Natural killer cell (primary cell): ENCODE data around the gene LINGO4. TPM values are rescaled to one million over a fixed set of nuclear protein-coding genes. Genes with fewer than 3 reads are reported as not detected.
A peak's percentile ranks its signal among the peaks of the same experiment; 100 is the strongest.

Experiments
- ATAC-seq, 3 donors: fragments of 150-1000 bp in 2 of 3; fragments of 200-7000 bp in 1 of 3; cut with Tn5 transposase; 1 replicate in 1 of 3; 2 replicates in 2 of 3; pipeline ENCODE4 v1.10.0; 2021; ENCODE audit warnings: mild to moderate bottlenecking in 2 of 3, moderate library complexity in 2 of 3
- DNase-seq, 2 donors: peaks; one replicate each; pipeline versions ENCODE4 v3.0.0 to v3.0.0-alpha.2; 2013 to 2021; ENCODE audit warnings: mixed read lengths in 1 of 2
- H3K27ac ChIP-seq: one replicate; pipeline ENCODE4 v1.5.1; 2013; ENCODE audit warnings: mild to moderate bottlenecking, low read length
- H3K27me3 ChIP-seq: one replicate; pipeline ENCODE4 v1.6.1; 2013; ENCODE audit warnings: low read length; ENCODE audit not compliant: control insufficient read depth, insufficient read depth
- H3K36me3 ChIP-seq: one replicate; pipeline ENCODE4 v1.6.1; 2013; ENCODE audit warnings: low read length; ENCODE audit not compliant: control insufficient read depth, insufficient read depth
- H3K4me1 ChIP-seq: one replicate; pipeline ENCODE4 v1.6.1; 2013; ENCODE audit warnings: low read length; ENCODE audit not compliant: control insufficient read depth, insufficient read depth
- H3K4me3 ChIP-seq: one replicate; pipeline ENCODE4 v1.5.1; 2013; ENCODE audit warnings: low read length
- H3K9me3 ChIP-seq: one replicate; pipeline ENCODE4 v1.6.1; 2013; ENCODE audit warnings: low read length; ENCODE audit not compliant: control insufficient read depth, insufficient read depth
- H3K27ac Mint-ChIP-seq, 2 donors: one replicate each; pipeline ENCODE4 v1.8.0; 2022; ENCODE audit warnings: mild to moderate bottlenecking in 2 of 2, mixed read lengths in 2 of 2, moderate library complexity in 1 of 2
- H3K27me3 Mint-ChIP-seq, 2 donors: one replicate each; pipeline ENCODE4 v1.8.0; 2022; ENCODE audit warnings: low read depth in 2 of 2, mixed read lengths in 2 of 2
- H3K36me3 Mint-ChIP-seq: one replicate; pipeline ENCODE4 v1.8.0; 2022; ENCODE audit warnings: mixed read lengths
- H3K4me1 Mint-ChIP-seq, 2 donors: one replicate each; pipeline ENCODE4 v1.8.0; 2022; ENCODE audit warnings: mixed read lengths in 2 of 2
- H3K4me3 Mint-ChIP-seq: one replicate; pipeline ENCODE4 v1.8.0; 2022; ENCODE audit warnings: mild to moderate bottlenecking, moderate library complexity, mixed read lengths
- H3K9me3 Mint-ChIP-seq, 2 donors: one replicate each; pipeline ENCODE4 v1.8.0; 2022; ENCODE audit warnings: mixed read lengths in 2 of 2
- whole genome bisulfite sequencing: methylation state at CpG from one replicate; pipeline ENCODE4 v1.1.7; 2013; ENCODE audit warnings: missing lambda C conversion rate; ENCODE audit not compliant: insufficient coverage; 5-methylcytosine and 5-hydroxymethylcytosine counted together
- intact Hi-C: fragments of 100-400 bp; cut with micrococcal nuclease; formaldehyde crosslinking; loops from one replicate; pipeline ENCODE4 v1.14.2; 2022
- total RNA-seq, 4 donors: library from RNA; stranded (reverse); fragments of 120-200 nt in 1 of 4; gene quantifications; one replicate each; pipeline versions ENCODE4 v1.2.3 to v1.2.4, GENCODE V29; 2013 to 2022
- TF ChIP-seq, protein P1 (sequence below): fragments of 200-600 bp; IDR thresholded peaks from one replicate; pipeline ENCODE4 v1.8.0; 2022; ENCODE audit warnings: antibody characterized with exemption

Gene LINGO4
- total RNA-seq, 3 donors from 2014 or later (not counting 1 experiment from before 2014, with no cell fraction given) = not detected

DNA sequence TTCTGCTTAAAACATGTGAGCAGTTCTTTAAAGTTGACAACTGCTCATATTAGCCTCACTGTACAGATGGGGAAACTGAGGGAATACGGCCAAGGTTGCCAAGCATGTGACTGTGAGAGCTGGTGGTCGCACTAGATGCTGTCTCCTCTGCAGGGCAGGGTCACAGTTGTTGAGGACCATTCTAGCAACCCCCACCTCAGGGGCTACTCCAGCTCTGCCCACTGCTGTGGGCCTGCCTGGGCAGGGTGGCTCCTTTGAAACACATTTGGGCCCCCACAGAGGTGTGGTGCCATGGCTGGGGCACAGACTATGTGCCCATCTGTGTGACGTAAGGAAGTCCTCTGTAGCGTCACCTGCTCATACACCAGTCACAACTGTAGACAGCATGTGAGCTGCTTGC, 47.5 kb upstream of the LINGO4 start:
- no peaks in the 10 kb centered on the region for H3K27me3 ChIP-seq
- no peaks in the 10 kb centered on the region for H3K9me3 ChIP-seq
- Mint-ChIP-seq H3K36me3 (no peaks in the 10 kb centered on the region), H3K9me3 (no peaks in the 10 kb centered on the region), H3K4me3 (no peak overlapping the region), H3K27ac (no peak overlapping the region), H3K4me1 (no peaks in the 10 kb centered on the region), H3K27me3 (peaks cover 9 to 12% of the 10 kb centered on the region in 2 donors)
- no peak overlapping the region for H3K27ac ChIP-seq
- no peaks in the 10 kb centered on the region for H3K36me3 ChIP-seq
- DNase-seq = no peak
- TF ChIP-seq, protein P1, sequence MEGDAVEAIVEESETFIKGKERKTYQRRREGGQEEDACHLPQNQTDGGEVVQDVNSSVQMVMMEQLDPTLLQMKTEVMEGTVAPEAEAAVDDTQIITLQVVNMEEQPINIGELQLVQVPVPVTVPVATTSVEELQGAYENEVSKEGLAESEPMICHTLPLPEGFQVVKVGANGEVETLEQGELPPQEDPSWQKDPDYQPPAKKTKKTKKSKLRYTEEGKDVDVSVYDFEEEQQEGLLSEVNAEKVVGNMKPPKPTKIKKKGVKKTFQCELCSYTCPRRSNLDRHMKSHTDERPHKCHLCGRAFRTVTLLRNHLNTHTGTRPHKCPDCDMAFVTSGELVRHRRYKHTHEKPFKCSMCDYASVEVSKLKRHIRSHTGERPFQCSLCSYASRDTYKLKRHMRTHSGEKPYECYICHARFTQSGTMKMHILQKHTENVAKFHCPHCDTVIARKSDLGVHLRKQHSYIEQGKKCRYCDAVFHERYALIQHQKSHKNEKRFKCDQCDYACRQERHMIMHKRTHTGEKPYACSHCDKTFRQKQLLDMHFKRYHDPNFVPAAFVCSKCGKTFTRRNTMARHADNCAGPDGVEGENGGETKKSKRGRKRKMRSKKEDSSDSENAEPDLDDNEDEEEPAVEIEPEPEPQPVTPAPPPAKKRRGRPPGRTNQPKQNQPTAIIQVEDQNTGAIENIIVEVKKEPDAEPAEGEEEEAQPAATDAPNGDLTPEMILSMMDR = no peak
- intact Hi-C loops = no loop called here
- H3K4me1 ChIP-seq = no peaks in the 10 kb centered on the region
- H3K4me3 ChIP-seq = no peak overlapping the region
- WGBS = 95% methylated on average over 4 of the region's 4 CpGs
- no peak for ATAC-seq

DNA sequence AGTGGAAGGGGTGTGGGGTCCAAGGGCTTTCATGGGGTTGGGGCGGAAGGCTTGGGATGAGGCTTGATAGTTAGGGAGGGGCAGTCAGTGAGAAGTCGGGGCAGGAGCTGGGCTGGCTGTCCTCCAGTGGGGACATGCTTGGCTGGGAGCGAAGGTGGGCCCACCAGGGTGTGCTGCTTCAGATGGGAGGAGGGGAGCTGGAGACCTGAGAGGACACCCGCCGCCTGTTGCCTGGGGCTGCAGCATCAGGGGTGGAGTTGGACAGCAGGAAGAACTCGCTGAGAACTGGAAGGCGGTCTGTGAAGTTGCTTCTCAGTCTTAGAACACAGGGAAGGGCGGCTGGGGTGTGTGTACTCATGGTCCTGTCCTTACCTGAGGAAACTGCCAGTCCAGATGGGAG, 46.7 kb upstream of the LINGO4 start:
- Histone ChIP-seq H3K27me3 (no peaks in the 10 kb centered on the region), H3K4me1 (no peaks in the 10 kb centered on the region), H3K9me3 (no peaks in the 10 kb centered on the region), H3K4me3 (no peak overlapping the region), H3K27ac (no peak overlapping the region), H3K36me3 (no peaks in the 10 kb centered on the region)
- H3K4me3 Mint-ChIP-seq = no peak overlapping the region
- DNase-seq (no peak), ATAC-seq (no peak)
- no peaks in the 10 kb centered on the region for H3K36me3 Mint-ChIP-seq
- H3K27me3 Mint-ChIP-seq = peaks cover 9 to 12% of the 10 kb centered on the region in 2 donors
- 92% methylated on average over 8 of the region's 8 CpGs for WGBS
- intact Hi-C loops = no loop called here
- TF ChIP-seq, protein P1 = no peak
- no peaks in the 10 kb centered on the region for H3K9me3 Mint-ChIP-seq
- H3K4me1 Mint-ChIP-seq = no peaks in the 10 kb centered on the region
- peak overlapping the region in 1 of 2 donors; percentile 47 for H3K27ac Mint-ChIP-seq

DNA sequence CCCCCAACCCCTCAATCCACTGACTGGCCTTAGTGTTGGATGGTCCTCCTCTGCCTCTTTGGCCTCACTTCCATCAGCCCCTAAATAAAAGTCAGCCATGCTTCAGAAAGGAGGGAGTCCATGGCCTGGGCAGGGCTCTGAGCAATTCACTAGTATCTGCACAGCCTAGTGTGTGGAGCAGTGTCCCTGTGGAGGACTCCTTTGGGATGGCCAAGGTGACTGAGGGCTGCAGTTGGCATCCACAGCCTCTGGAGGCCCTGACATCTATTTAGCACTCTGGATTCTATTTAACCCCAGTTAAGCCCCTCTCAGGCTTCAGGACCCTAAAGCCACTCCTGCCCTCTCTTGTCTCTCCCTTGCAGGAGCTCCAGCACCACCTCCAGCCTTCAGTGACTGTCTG, 44.7 kb upstream of the LINGO4 start:
- TF ChIP-seq, protein P1 = no peak
- Mint-ChIP-seq H3K4me1 (no peaks in the 10 kb centered on the region), H3K9me3 (no peaks in the 10 kb centered on the region), H3K27ac (no peak overlapping the region), H3K27me3 (peaks cover 14 to 21% of the 10 kb centered on the region in 2 donors), H3K36me3 (no peaks in the 10 kb centered on the region), H3K4me3 (no peak overlapping the region)
- Histone ChIP-seq H3K27ac (no peak overlapping the region), H3K4me3 (no peak overlapping the region), H3K4me1 (no peaks in the 10 kb centered on the region), H3K9me3 (no peaks in the 10 kb centered on the region), H3K27me3 (no peaks in the 10 kb centered on the region), H3K36me3 (no peaks in the 10 kb centered on the region)
- no peak for ATAC-seq
- intact Hi-C loops = no loop called here
- no peak for DNase-seq

DNA sequence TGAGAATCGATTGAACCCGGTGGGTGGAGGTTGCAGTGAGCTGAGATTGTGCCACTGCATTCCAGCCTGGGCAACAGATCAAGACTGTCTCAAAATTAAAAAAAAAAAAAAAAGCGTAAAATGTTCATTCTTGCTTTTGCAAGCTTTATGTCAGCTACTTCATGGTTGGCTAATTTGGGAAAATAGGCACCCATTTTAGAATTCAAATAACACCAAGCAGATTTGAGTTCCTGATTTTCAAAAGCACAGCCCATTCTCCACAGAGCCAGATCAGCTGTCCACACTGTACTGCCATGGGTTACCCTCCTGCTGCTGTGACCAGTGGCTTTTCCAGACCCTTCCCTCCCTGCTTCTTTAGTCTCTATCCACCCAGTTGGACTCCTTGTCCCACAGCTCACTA, 43.9 kb upstream of the LINGO4 start:
- Mint-ChIP-seq H3K27ac (no peak overlapping the region), H3K36me3 (no peaks in the 10 kb centered on the region), H3K4me1 (no peaks in the 10 kb centered on the region), H3K9me3 (no peaks in the 10 kb centered on the region), H3K27me3 (peaks cover 18 to 28% of the 10 kb centered on the region in 2 donors), H3K4me3 (no peak overlapping the region)
- no peak for ATAC-seq
- Histone ChIP-seq H3K9me3 (no peaks in the 10 kb centered on the region), H3K36me3 (no peaks in the 10 kb centered on the region), H3K27me3 (no peaks in the 10 kb centered on the region), H3K4me3 (no peak overlapping the region), H3K4me1 (no peaks in the 10 kb centered on the region), H3K27ac (no peak overlapping the region)
- WGBS = 69% methylated on average over 3 of the region's 3 CpGs
- intact Hi-C loops = no loop called here
- no peak for DNase-seq
- TF ChIP-seq, protein P1 = no peak
